HG02571 (cell line): ENCODE data around the gene VARS2.
"Not testable (repeated sequence)": the region's sequence is repeated elsewhere in the genome, so short reads cannot be mapped to it uniquely, and the experiment has no call there.

Experiments
- ATAC-seq: cut with Tn5 transposase; IDR thresholded peaks from one replicate; pipeline ENCODE4 v1.9.1; 2021; ENCODE audit warnings: mild to moderate bottlenecking, moderate library complexity; ENCODE audit not compliant: unreplicated experiment

VARS2 gene

DNA sequence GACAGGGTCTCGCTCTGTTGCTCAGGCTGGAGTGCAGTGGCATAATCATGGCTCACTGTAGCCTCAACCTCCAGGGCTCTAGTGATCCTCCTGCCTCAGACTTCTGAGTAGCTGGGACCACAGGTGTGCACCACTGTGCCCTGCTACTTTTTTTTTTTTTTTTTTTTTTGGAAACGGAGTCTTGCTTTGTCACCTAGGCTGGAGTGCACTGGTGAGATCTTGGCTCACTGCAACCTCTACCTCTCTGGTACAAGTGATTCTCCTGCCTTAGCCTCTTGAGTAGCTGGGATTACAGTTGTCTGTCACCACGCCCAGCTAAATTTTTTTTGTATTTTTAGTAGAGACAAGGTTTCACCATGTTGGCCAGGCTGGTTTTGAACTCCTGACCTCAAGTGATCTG is 13.0 kb downstream of the VARS2 start:
- ATAC-seq, result not testable (repeated sequence)

- no peak for ATAC-seq
These were observed 14.6 kb downstream of the VARS2 start for GRCh38 chr6:30928677-30929076.

GRCh38 chr6:30930506-30930905 is 16.5 kb downstream of the VARS2 start:
- no peak for ATAC-seq

GRCh38 chr6:30931272-30931671 is 17.2 kb downstream of the VARS2 start:
- no peak for ATAC-seq

- ATAC-seq, result no peak
These were observed 18.1 kb downstream of the VARS2 start, which contains the start of gene SFTA2 for GRCh38 chr6:30931969-30932645. Gene SFTA2, minus strand, starts transcription at chr6:30932170. Its CDS starts 74 bp downstream, at chr6:30932096.

DNA sequence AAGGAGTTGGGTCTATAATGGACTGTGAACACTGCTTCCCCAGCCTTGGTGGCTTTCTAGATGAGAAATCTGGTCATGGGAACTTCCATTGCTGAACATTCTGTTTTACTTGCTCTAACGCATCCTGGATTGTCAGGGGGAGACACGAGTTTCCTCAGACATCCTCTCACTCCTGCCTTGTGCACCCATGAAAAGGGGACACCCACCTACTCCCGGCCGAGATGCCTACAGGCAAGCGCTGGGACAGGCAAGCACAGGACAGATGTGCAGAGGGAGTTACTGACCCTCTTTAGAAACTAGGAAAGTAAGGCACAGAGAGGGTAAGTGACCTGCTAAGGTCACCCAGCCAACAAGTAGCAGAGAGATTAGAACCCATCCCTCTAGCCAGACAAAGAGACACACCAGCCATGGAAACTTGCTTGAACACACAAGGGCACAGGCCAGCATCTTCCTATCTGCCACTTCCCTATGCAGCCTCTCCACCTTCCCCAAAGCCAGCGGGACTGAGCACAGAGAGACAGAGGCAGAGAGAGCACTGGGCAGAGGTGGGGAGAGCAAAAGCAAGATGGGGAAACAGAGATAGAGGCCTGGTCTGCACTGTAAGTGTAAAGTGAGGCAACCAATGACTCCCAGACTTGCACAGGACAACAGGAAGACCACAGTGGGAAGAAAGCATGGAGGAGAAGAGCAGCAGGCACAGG is 18.8 kb downstream of the VARS2 start:
- no peak for ATAC-seq

- no peak for ATAC-seq
These were observed 21.0 kb downstream of the VARS2 start for GRCh38 chr6:30935018-30935417.

- no peak for ATAC-seq
These were observed 23.2 kb downstream of the VARS2 start for GRCh38 chr6:30937265-30937664.

GRCh38 chr6:30938730-30939129 is 24.7 kb downstream of the VARS2 start:
- no peak for ATAC-seq

DNA sequence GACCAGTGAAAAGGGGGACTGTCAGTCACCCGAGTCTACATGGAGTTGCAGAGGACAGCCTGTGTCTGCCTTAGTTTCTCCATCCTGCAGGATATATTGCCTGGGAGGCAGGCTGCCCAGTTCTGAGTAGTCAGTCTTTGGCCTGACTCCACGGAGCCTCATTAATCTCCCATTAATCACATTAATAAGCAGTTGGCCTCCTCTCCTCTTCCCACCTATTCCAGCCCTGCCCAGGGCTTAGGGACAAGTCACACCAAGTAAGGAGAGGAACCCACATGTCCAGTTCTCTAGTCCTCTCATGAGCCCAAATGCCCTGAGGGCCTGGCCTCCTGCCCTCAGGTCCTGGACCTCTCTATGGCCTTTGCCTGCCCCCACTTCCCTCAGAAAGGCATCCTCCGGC is 25.4 kb downstream of the VARS2 start:
- no peak for ATAC-seq

DNA sequence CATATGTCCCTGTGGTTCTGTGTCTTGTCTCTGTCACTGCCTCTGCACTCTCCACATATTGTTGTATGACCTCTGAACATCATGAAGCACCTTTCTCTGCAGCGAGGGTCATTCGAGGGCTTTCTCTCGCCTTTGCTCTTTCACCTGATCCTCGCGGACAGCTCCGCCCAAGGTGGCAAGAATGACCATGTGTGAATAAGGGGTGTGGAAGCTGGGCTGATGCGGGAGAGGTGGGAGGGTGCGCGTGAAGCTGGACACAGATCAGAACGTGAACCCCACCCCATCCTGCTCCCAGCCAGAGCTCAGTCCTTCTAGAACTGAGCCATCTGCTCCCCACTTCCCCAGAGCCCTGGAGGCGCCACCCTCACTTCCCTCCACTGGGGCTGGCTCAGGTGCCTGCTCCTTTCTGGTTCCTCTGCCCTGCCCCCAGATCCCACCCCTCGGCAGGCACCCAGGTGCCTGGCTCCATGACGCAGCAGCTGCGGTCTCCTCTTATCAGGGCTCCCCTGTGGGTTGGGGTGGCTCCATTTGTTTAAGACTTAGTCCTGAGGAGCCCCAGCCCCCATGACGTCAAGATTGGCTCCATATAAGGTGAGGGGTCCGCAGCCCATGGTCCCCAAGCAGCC is 26.4 kb downstream of the VARS2 start, which contains the start of gene MUCL3:
MUCL3 (plus strand) TSS at position 613 of the 626 bp plus-strand sequence. CDS start 27 bp downstream, outside the sequence.
- no peak for ATAC-seq

DNA sequence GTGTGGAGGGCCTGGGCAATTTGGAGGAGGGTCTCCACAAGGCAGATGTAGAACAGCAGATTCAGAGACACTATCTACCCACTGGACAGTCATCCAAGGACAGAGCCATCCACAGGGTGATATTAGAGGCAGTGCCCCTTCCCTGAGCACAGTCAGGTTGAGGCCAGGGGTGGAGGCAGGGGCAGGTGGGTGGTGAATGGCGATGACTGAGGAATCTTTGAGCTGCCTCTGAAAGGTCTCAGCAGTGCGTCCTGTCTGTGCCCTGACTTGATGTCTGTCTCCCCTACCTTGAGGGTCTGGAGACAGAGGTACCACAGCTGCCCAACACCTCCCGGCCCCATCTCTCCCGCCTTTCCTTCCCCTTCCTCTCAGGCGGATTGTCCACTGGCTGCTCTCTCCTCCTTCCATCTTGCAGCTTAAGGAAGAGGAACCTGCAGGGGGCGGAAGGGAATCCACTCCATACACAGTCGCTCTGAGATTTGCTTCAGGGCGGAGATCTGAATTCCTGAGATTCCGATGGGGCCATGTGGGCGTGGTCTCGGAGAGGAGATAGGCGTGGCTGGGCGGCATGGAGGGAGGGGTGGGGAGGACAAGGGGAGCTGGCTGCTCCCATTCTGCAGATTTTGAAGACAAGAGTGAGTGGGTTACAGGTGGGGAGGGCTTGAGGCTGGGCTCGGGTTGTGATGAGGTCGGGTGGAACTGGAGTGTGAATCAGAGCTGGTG is 28.5 kb downstream of the VARS2 start:
- no peak for ATAC-seq

- no peak for ATAC-seq
These were observed 30.0 kb downstream of the VARS2 start for GRCh38 chr6:30944051-30944450.

- ATAC-seq, result no peak
These were observed 31.2 kb downstream of the VARS2 start for GRCh38 chr6:30945281-30945680.

DNA sequence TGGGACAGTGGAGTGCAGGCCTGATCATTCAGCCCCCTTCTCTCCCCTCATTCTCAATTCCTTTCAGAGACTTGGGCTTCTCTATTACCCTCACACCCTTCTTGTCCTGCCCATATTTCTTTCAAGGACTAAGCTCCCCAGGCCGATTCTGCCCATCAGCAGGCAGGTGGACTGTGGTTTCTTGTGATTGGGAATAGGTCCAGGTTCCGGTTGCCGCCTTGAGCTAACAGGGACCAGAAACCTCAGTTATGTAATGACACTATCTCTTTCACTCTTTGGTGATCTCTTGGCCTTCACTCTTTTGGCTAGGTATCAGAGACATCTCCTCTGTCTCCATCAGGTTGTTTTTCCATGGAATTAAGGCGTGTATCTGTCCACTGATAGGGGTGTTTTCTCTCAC is 33.2 kb downstream of the VARS2 start:
- ATAC-seq, result no peak

DNA sequence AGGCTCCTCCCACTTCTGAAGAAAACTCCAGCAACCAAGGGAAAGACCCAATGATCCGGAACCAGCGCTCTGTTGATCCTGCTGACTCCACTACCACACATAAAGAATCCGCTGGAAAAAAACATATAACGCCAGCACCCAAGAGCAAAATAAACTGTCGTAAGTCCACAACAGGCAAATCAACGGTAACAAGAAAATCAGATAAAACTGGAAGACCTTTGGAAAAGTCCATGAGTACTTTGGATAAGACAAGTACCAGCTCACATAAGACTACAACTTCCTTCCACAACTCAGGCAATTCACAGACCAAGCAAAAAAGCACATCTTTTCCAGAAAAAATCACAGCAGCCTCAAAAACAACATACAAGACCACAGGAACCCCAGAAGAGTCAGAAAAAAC is 34.8 kb downstream of the VARS2 start:
- ATAC-seq, result no peak

DNA sequence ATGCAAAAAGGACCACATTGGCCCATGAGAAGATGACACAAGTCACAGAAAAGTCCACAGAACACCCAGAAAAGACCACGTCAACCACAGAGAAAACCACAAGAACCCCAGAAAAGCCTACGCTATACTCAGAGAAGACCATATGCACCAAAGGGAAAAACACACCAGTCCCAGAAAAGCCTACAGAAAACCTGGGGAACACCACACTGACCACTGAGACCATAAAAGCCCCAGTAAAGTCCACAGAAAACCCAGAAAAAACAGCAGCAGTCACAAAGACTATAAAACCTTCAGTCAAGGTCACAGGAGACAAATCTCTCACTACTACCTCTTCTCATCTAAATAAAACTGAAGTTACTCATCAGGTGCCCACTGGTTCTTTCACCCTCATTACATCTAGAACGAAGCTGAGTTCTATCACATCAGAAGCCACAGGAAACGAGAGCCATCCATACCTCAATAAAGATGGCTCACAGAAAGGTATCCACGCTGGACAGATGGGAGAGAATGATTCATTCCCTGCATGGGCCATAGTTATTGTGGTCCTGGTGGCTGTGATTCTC is 38.0 kb downstream of the VARS2 start:
- ATAC-seq, result no peak

DNA sequence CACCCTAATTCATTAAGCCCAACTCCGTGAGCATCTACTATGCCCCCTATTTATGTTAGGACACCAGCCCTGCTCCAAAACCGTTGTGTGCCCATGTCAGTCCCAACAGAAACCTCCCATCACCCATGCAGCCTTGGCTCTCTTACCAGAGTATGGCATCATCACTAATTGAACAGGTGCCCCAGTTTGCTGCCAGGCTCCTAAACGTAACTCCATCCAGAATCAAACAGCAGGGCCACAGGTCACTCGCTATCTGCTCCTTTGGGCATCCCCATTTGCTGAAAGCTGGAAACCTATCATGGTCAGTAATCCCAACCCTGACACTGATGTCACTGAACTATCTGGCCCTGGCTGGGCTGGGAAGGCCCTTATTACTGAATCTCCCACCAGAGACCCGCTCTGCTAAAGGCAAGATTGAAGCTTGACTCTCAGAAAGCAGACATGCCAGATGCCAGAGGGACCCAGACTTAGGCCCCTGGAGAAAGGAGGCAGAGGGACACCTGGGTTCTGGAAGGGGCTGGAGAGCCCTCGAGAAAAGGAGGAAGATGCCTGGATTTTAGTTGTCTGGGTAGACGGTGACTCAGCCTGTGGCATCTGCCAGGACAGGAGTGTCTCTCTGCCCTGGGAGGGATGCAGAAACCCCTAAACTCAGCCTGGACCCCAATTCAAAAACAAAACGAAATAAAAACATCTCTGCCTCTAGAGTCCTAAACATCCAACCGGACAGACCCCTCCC is 40.8 kb downstream of the VARS2 start:
- no peak for ATAC-seq

DNA sequence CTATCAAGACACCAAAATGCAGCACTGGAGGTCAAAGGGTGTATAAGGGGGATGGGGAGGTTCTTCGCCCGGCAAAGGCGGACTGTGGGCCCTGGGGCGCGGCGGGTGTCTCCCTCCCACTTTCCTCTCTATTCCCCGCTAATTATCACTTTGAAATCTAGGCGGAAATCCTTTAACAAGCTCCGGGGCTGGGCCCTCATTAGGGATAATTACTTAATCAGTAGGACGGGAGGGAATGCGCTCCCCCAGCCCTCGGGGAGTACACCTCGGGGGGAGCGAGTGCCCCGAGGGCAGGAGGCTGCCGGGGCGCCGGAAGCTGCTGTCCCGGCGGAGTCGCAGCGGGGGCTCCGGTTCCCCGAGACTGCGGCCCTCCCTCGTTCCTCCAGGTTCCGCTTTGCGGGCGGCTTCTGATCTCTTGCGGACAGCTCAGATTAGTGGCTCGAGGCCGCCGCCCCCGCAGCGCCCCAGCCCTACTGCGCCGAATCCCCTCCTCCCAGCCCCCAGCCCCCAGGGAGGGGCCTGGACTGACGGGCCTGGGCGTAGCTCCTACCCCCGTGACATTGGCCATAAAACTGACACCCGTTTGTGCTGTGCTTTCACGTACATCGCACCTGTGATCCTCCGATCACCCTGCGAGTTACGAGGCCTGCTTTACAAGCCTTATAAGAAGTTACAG is 41.5 kb downstream of the VARS2 start:
- ATAC-seq, result no peak

DNA sequence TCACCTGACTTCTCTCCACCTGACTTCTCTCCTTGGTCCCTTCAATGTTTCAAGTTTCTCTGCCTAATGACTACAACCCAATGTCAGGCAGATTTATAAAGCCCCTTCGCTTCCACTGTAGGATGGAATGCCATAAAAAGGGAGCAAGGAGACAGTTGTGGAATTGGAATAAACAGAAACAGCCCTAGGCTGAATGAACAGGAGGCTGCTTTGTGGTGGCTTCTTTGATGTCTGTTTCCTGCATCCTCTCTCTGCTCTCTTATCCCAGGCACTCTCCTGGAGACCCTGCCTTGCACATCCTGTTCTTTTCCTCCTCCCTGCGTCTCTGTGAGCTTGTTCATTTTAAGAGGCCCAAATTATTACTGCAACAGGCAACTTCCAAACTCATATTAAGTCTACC is 43.7 kb downstream of the VARS2 start:
- no peak for ATAC-seq
